Liver (tissue), 9 donors: ENCODE results near the gene ZNF628. TPM values are rescaled to one million over a fixed set of nuclear protein-coding genes. Genes with fewer than 3 reads are reported as not detected.

Experiments
- DNase-seq: peaks from one replicate; pipeline ENCODE4 v3.0.0-alpha.2; 2017; ENCODE audit warnings: low spot score
- H3K27ac ChIP-seq, 2 donors: one replicate each; pipeline ENCODE4 v1.7.0; 2013; ENCODE audit warnings: inconsistent platforms in 2 of 2, low read length in 2 of 2, control low read depth in 1 of 2, low read depth in 1 of 2, mild to moderate bottlenecking in 1 of 2
- H3K27me3 ChIP-seq, 4 donors: one replicate each; pipeline versions ENCODE4 v1.6.1 to v1.7.0; 2013; ENCODE audit warnings: low read length in 3 of 4, inconsistent platforms in 1 of 4, mild to moderate bottlenecking in 1 of 4, moderate library complexity in 1 of 4; ENCODE audit not compliant: control insufficient read depth in 4 of 4, insufficient read depth in 4 of 4
- H3K36me3 ChIP-seq, 4 donors: one replicate each; pipeline versions ENCODE4 v1.6.1 to v1.7.0; 2013; ENCODE audit warnings: low read length in 3 of 4, mild to moderate bottlenecking in 3 of 4, low read depth in 1 of 4, moderate library complexity in 1 of 4; ENCODE audit not compliant: control insufficient read depth in 4 of 4, insufficient read depth in 3 of 4
- H3K4me1 ChIP-seq, 4 donors: one replicate each; pipeline versions ENCODE4 v1.6.1 to v1.7.0; 2013; ENCODE audit warnings: low read length in 3 of 4, mild to moderate bottlenecking in 3 of 4, moderate library complexity in 1 of 4; ENCODE audit not compliant: control insufficient read depth in 4 of 4, insufficient read depth in 4 of 4
- H3K4me3 ChIP-seq, 3 donors: one replicate each; pipeline versions ENCODE4 v1.6.1 to v1.7.0; 2013; ENCODE audit warnings: low read length in 3 of 3, control low read depth in 1 of 3, low read depth in 1 of 3, mild to moderate bottlenecking in 1 of 3
- H3K9ac ChIP-seq, 2 donors: one replicate each; pipeline ENCODE4 v1.7.0; 2013; ENCODE audit warnings: low read length in 2 of 2, mild to moderate bottlenecking in 2 of 2, moderate library complexity in 2 of 2, control low read depth in 1 of 2, low read depth in 1 of 2
- H3K9me3 ChIP-seq, 4 donors: one replicate each; pipeline versions ENCODE4 v1.6.1 to v1.7.0; 2013; ENCODE audit warnings: low read length in 3 of 4; ENCODE audit not compliant: control insufficient read depth in 4 of 4
- EGR1 ChIP-seq, 2 donors: IDR thresholded peaks; 2 replicates each; pipeline ENCODE4 v1.6.1; 2016 to 2018; ENCODE audit warnings: antibody characterized with exemption in 2 of 2, low read depth in 2 of 2
- FOXA1 ChIP-seq: IDR thresholded peaks from 2 replicates; pipeline ENCODE4 v1.6.1; 2016; ENCODE audit warnings: antibody characterized with exemption
- FOXA2 ChIP-seq: IDR thresholded peaks from 2 replicates; pipeline ENCODE4 v1.6.1; 2016; ENCODE audit warnings: antibody characterized with exemption
- GABPA ChIP-seq, 2 donors: IDR thresholded peaks in 1 of 2; conservative IDR thresholded peaks in 1 of 2; 2 replicates each; pipeline ENCODE4 v1.6.1; 2016; ENCODE audit warnings: antibody characterized with exemption in 2 of 2, mild to moderate bottlenecking in 1 of 2, moderate library complexity in 1 of 2
- HNF4A ChIP-seq, 2 donors: conservative IDR thresholded peaks; 2 replicates each; pipeline ENCODE4 v1.6.1; 2016; ENCODE audit warnings: antibody characterized with exemption in 2 of 2, mild to moderate bottlenecking in 2 of 2
- HNF4G ChIP-seq: IDR thresholded peaks from 2 replicates; pipeline ENCODE4 v1.6.1; 2016; ENCODE audit warnings: antibody characterized with exemption
- JUND ChIP-seq, 2 donors: IDR thresholded peaks; 2 replicates each; pipeline ENCODE4 v1.6.1; 2016; ENCODE audit warnings: antibody characterized with exemption in 2 of 2
- NR2F2 ChIP-seq: IDR thresholded peaks from 2 replicates; pipeline ENCODE4 v1.6.1; 2016; ENCODE audit warnings: antibody characterized with exemption
- RAD21 ChIP-seq, 2 donors: IDR thresholded peaks; 2 replicates each; pipeline ENCODE4 v1.6.1; 2016; ENCODE audit warnings: antibody characterized with exemption in 2 of 2, mild to moderate bottlenecking in 2 of 2
- RXRA ChIP-seq, 2 donors: IDR thresholded peaks; 2 replicates each; pipeline ENCODE4 v1.6.1; 2017 to 2018; ENCODE audit warnings: antibody characterized with exemption in 2 of 2, mild to moderate bottlenecking in 1 of 2
- SP1 ChIP-seq: IDR thresholded peaks from 2 replicates; pipeline ENCODE4 v1.6.1; 2018; ENCODE audit warnings: antibody characterized with exemption, mild to moderate bottlenecking
- TAF1 ChIP-seq: conservative IDR thresholded peaks from 2 replicates; pipeline ENCODE4 v1.6.1; 2016; ENCODE audit warnings: antibody characterized with exemption, mild to moderate bottlenecking
- YY1 ChIP-seq: IDR thresholded peaks from 2 replicates; pipeline ENCODE4 v1.6.1; 2016; ENCODE audit warnings: antibody characterized with exemption, mild to moderate bottlenecking
- WGBS: extraction: QIAGEN DNeasy Blood & Tissue Kit; methylation state at CpG from one replicate; pipeline ENCODE4 v1.1.7; 2013; 5-methylcytosine and 5-hydroxymethylcytosine counted together
- polyA plus RNA-seq, 2 donors: library from polyadenylated mRNA; stranded (reverse) in 1 of 2; unstranded in 1 of 2; fragments of 200-250 nt in 1 of 2; fragments of >200 nt in 1 of 2; fragmentation: Nextera tagmentation in 1 of 2; extraction: Ambion mirVana in 1 of 2; gene quantifications; one replicate each; pipeline versions ENCODE4 v1.2.1 to v1.2.3, GENCODE V29; 2013 to 2015
- total RNA-seq, 2 donors: library from RNA; depleted of rRNA; stranded (reverse); fragments of >200 nt; gene quantifications; one replicate each; pipeline ENCODE4 v1.2.3, GENCODE V29; 2014
- TF ChIP-seq, protein P1 (sequence below): IDR thresholded peaks from 2 replicates; pipeline ENCODE4 v1.6.1; 2016; ENCODE audit warnings: antibody characterized with exemption, mild to moderate bottlenecking
- TF ChIP-seq, protein P2 (sequence below): IDR thresholded peaks from 2 replicates; pipeline ENCODE4 v1.6.1; 2016; ENCODE audit warnings: antibody characterized with exemption
- TF ChIP-seq, protein P3 (sequence below): IDR thresholded peaks from 2 replicates; pipeline ENCODE4 v1.6.1; 2016; ENCODE audit warnings: antibody characterized with exemption
- TF ChIP-seq, protein P4 (sequence below): IDR thresholded peaks from 2 replicates; pipeline ENCODE4 v1.6.1; 2016; ENCODE audit warnings: antibody characterized with exemption
- TF ChIP-seq, protein P5 (sequence below): fragments of 150-350 bp; IDR thresholded peaks from 2 replicates; pipeline ENCODE4 v1.5.1; 2017; ENCODE audit warnings: improper control_type of control experiment, low read depth, low read length; ENCODE audit not compliant: missing input control
- donor health status: healthy.
- donor health status: healthy.
- donor health status: healthy.
- donor health status: healthy.
- donor health status: healthy.

Gene ZNF628
- total and polyA plus RNA-seq, 4 donors, result 0.99 to 4.4 (median 1.5) TPM

DNA sequence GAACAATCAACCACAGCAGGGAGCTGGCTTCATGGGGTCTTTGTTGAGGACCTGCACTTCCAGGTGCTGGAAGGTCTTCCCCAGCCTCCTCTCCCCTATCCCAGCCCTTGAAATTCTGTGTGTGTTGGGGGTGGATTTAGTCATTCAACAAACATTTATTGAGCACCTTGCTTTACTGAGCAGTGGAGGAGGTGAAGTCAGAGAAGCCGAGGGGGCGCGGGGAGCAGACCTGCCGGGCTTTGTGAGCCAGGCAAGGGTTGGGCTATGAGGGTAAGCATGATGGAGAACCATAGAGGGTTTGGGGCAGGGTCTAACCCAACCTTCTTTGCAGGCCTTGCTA lies 8.4 kb upstream of the ZNF628 start:
- no peak overlapping the region for H3K4me3 ChIP-seq
- WGBS, result 23% methylated on average over 4 of the region's 4 CpGs
- no peaks in the 10 kb centered on the region for H3K9me3 ChIP-seq
- no peak overlapping the region for H3K9ac ChIP-seq
- TF ChIP-seq, protein P1, sequence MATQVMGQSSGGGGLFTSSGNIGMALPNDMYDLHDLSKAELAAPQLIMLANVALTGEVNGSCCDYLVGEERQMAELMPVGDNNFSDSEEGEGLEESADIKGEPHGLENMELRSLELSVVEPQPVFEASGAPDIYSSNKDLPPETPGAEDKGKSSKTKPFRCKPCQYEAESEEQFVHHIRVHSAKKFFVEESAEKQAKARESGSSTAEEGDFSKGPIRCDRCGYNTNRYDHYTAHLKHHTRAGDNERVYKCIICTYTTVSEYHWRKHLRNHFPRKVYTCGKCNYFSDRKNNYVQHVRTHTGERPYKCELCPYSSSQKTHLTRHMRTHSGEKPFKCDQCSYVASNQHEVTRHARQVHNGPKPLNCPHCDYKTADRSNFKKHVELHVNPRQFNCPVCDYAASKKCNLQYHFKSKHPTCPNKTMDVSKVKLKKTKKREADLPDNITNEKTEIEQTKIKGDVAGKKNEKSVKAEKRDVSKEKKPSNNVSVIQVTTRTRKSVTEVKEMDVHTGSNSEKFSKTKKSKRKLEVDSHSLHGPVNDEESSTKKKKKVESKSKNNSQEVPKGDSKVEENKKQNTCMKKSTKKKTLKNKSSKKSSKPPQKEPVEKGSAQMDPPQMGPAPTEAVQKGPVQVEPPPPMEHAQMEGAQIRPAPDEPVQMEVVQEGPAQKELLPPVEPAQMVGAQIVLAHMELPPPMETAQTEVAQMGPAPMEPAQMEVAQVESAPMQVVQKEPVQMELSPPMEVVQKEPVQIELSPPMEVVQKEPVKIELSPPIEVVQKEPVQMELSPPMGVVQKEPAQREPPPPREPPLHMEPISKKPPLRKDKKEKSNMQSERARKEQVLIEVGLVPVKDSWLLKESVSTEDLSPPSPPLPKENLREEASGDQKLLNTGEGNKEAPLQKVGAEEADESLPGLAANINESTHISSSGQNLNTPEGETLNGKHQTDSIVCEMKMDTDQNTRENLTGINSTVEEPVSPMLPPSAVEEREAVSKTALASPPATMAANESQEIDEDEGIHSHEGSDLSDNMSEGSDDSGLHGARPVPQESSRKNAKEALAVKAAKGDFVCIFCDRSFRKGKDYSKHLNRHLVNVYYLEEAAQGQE, result no peak
- TF ChIP-seq, protein P2, sequence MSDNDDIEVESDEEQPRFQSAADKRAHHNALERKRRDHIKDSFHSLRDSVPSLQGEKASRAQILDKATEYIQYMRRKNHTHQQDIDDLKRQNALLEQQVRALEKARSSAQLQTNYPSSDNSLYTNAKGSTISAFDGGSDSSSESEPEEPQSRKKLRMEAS, result no peak
- TF ChIP-seq TAF1 (no peak), JUND (IDR thresholded peaks at IDR 0.05) (no peak), YY1 (no peak), RAD21 (IDR thresholded peaks at IDR 0.05) (no peak), HNF4A (conservative IDR thresholded peaks at IDR 0.05) (no peak), EGR1 (IDR thresholded peaks at IDR 0.05; ENCODE audit: low read depth in 2 of 2) (no peak), HNF4G (no peak), NR2F2 (no peak), SP1 (no peak), GABPA (IDR thresholded peaks at IDR 0.05 in 1 of 2, conservative IDR thresholded peaks at IDR 0.05 in 1 of 2) (no peak), RXRA (IDR thresholded peaks at IDR 0.05) (no peak), FOXA1 (no peak), FOXA2 (no peak)
- TF ChIP-seq, protein P3, sequence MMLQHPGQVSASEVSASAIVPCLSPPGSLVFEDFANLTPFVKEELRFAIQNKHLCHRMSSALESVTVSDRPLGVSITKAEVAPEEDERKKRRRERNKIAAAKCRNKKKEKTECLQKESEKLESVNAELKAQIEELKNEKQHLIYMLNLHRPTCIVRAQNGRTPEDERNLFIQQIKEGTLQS, result no peak
- TF ChIP-seq, protein P4, sequence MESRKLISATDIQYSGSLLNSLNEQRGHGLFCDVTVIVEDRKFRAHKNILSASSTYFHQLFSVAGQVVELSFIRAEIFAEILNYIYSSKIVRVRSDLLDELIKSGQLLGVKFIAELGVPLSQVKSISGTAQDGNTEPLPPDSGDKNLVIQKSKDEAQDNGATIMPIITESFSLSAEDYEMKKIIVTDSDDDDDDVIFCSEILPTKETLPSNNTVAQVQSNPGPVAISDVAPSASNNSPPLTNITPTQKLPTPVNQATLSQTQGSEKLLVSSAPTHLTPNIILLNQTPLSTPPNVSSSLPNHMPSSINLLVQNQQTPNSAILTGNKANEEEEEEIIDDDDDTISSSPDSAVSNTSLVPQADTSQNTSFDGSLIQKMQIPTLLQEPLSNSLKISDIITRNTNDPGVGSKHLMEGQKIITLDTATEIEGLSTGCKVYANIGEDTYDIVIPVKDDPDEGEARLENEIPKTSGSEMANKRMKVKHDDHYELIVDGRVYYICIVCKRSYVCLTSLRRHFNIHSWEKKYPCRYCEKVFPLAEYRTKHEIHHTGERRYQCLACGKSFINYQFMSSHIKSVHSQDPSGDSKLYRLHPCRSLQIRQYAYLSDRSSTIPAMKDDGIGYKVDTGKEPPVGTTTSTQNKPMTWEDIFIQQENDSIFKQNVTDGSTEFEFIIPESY, result no peak
- TF ChIP-seq, protein P5, sequence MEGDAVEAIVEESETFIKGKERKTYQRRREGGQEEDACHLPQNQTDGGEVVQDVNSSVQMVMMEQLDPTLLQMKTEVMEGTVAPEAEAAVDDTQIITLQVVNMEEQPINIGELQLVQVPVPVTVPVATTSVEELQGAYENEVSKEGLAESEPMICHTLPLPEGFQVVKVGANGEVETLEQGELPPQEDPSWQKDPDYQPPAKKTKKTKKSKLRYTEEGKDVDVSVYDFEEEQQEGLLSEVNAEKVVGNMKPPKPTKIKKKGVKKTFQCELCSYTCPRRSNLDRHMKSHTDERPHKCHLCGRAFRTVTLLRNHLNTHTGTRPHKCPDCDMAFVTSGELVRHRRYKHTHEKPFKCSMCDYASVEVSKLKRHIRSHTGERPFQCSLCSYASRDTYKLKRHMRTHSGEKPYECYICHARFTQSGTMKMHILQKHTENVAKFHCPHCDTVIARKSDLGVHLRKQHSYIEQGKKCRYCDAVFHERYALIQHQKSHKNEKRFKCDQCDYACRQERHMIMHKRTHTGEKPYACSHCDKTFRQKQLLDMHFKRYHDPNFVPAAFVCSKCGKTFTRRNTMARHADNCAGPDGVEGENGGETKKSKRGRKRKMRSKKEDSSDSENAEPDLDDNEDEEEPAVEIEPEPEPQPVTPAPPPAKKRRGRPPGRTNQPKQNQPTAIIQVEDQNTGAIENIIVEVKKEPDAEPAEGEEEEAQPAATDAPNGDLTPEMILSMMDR, result no peak
- H3K36me3 ChIP-seq, result no peaks in the 10 kb centered on the region
- H3K27ac ChIP-seq, result no peak overlapping the region
- peaks cover 6 to 15% (median 10%) of the 10 kb centered on the region in 4 donors for H3K4me1 ChIP-seq
- DNase-seq, result no peak
- H3K27me3 ChIP-seq, result no peaks in the 10 kb centered on the region

DNA sequence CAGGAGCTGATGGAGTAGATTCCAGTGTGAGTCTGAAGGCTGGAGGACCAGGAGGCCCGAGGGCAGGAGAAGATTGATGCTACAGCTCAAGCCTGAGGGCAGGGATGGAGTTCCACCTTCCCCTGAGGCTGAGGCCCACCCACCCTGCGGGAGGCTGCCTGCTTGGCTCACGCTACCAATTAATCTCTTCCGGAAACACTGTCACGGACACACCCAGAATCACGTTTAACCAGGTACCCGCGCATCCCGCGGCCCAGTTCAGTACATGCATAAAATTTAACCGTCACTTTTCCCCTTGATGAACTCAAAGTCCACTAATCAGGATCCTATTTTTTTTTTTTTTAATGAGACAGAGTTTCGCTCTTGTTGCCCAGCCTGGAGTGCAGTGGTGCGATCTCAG lies 5.2 kb upstream of the ZNF628 start:
- no peaks in the 10 kb centered on the region for H3K36me3 ChIP-seq
- H3K9me3 ChIP-seq, result no peaks in the 10 kb centered on the region
- H3K4me1 ChIP-seq, result peaks cover 10 to 17% (median 13%) of the 10 kb centered on the region in 4 donors
- no peak overlapping the region for H3K9ac ChIP-seq
- H3K27ac ChIP-seq, result no peak overlapping the region
- no peaks in the 10 kb centered on the region for H3K27me3 ChIP-seq
- 88% methylated on average over 13 of the region's 13 CpGs for WGBS
- DNase-seq, result no peak
- H3K4me3 ChIP-seq, result no peak overlapping the region
- TF ChIP-seq NR2F2 (no peak), RXRA (IDR thresholded peaks at IDR 0.05) (no peak), YY1 (no peak), HNF4G (no peak), FOXA2 (no peak), EGR1 (IDR thresholded peaks at IDR 0.05; ENCODE audit: low read depth in 2 of 2) (no peak), FOXA1 (no peak)
- TF ChIP-seq, protein P5, result no peak
- TF ChIP-seq, protein P1, result no peak
